ENCODE data around the gene BGLAP. TPM values are rescaled to one million over a fixed set of nuclear protein-coding genes. Genes with fewer than 3 reads are reported as not detected.

Gene BGLAP
- total and polyA plus RNA-seq, 2 of the 13 experiments (the other 11 are each of a cell fraction or from before 2014, with no cell fraction given) = 0.62 to 1.6 TPM

DNA sequence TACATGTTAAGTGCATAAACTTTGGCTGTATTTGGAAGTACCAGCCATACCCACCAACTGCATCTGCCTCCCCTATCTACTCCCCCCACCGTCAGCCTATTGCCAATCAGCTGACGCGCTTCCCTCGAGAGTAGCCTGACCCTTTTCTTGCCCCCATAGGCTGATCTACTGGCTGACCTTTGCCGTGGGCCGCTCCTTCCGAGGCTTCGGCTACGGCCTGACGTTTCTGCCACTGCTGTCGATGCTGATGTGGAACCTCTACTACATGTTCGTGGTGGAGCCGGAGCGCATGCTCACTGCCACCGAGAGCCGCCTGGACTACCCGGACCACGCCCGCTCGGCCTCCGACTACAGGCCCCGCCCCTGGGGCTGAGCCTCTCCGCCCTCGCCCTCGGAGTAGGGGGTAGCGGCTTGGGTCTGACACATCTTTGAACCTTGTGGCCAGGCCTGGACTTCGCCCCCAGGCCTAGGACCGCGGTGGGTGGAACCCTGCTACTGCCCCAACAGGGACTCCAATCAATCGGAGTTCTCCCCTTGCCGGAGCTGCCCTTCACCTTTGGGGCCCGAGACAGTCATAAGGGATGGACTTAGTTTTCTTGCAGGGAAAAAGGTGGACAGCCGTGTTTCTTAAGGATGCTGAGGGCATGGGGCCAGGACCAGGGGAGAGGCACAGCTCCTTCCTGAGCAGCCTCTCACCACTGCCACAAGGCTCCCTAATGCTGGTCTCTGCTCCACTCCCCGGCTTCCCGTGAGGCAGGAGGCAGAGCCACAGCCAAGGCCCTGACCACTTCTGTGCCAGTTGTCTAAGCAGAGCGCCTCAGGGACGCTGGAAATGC, 49.5 kb downstream of the BGLAP start (continued):
- TF ChIP-seq NPAS2 (CRISPR knock-in tag; IDR thresholded peaks at IDR 0.05; ENCODE audit: borderline replicate concordance) = no peak
- no peak for TF ChIP-seq SP2 (CRISPR knock-in tag; IDR thresholded peaks at IDR 0.05)
- TF ChIP-seq MAFG (CRISPR knock-in tag; IDR thresholded peaks at IDR 0.05) = no peak
- TF ChIP-seq SRY (CRISPR knock-in tag; IDR thresholded peaks at IDR 0.05) = peak; percentile 75
- peak; percentile 56 for TF ChIP-seq HDAC1 (CRISPR knock-in tag; IDR thresholded peaks at IDR 0.05)
- TF ChIP-seq ARID2 (CRISPR knock-in tag; IDR thresholded peaks at IDR 0.05; ENCODE audit: borderline replicate concordance) = no peak
- TF ChIP-seq, protein P1, sequence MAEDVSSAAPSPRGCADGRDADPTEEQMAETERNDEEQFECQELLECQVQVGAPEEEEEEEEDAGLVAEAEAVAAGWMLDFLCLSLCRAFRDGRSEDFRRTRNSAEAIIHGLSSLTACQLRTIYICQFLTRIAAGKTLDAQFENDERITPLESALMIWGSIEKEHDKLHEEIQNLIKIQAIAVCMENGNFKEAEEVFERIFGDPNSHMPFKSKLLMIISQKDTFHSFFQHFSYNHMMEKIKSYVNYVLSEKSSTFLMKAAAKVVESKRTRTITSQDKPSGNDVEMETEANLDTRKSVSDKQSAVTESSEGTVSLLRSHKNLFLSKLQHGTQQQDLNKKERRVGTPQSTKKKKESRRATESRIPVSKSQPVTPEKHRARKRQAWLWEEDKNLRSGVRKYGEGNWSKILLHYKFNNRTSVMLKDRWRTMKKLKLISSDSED (CRISPR knock-in tag; IDR thresholded peaks at IDR 0.05) = no peak
- no peak for TF ChIP-seq ZFYVE20 (CRISPR knock-in tag; IDR thresholded peaks at IDR 0.05; ENCODE audit: borderline replicate concordance, low read depth)
- no peak; the same call in 1 of the 2 replicates for TF ChIP-seq CEBPG (CRISPR knock-in tag; IDR thresholded peaks at IDR 0.05)
- TF ChIP-seq, protein P2, sequence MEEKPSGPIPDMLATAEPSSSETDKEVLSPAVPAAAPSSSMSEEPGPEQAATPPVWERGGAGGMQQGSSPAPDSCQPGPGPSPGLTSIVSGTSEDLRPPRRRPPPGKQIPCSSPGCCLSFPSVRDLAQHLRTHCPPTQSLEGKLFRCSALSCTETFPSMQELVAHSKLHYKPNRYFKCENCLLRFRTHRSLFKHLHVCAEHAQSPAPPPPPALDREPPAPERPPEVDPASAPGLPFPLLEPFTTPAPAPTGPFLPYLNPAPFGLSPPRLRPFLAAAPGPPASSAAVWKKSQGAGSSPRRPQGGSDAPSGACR (CRISPR knock-in tag; IDR thresholded peaks at IDR 0.05) = peak; percentile 50; the same call in 1 of the 2 replicates
- TF ChIP-seq ZBTB38 (CRISPR knock-in tag; IDR thresholded peaks at IDR 0.05) = peak; percentile 48; the same call in 1 of the 2 replicates
- no peak for TF ChIP-seq ARHGAP35 (CRISPR knock-in tag; IDR thresholded peaks at IDR 0.05; ENCODE audit: borderline replicate concordance)
- TF ChIP-seq HNRNPLL (IDR thresholded peaks at IDR 0.05; ENCODE audit: low read depth, low read length, poor library complexity, severe bottlenecking) = peak; percentile 56
- TF ChIP-seq KLF6 (CRISPR knock-in tag; IDR thresholded peaks at IDR 0.05) = peak; percentile 26; the same call in 1 of the 2 replicates
- no peak for TF ChIP-seq MBD4 (IDR thresholded peaks at IDR 0.05; ENCODE audit: borderline replicate concordance, low read length)
- TF ChIP-seq TBX2 (CRISPR knock-in tag; IDR thresholded peaks at IDR 0.05; ENCODE audit: borderline replicate concordance) = no peak; the same call in 1 of the 2 replicates
- TF ChIP-seq ZNF367 (CRISPR knock-in tag; IDR thresholded peaks at IDR 0.05; ENCODE audit: borderline replicate concordance) = no peak
- no peak for TF ChIP-seq SUZ12 (IDR thresholded peaks at IDR 0.05; ENCODE audit: low read depth, low read length)
- no peak for TF ChIP-seq ZNF879 (CRISPR knock-in tag; IDR thresholded peaks at IDR 0.05)
- TF ChIP-seq ZNF354B (CRISPR knock-in tag; IDR thresholded peaks at IDR 0.05) = no peak
- no peak for TF ChIP-seq ZKSCAN5 (CRISPR knock-in tag; IDR thresholded peaks at IDR 0.05)
- TF ChIP-seq ZNF619 (CRISPR knock-in tag; IDR thresholded peaks at IDR 0.05) = peak; percentile 17; the same call in 1 of the 2 replicates
- no peak for TF ChIP-seq PLRG1 (conservative IDR thresholded peaks at IDR 0.05)
- peak; percentile 95 for TF ChIP-seq HNF4G (IDR thresholded peaks at IDR 0.05; ENCODE audit: borderline replicate concordance, low read depth, low read length)
- peak; percentile 95 for TF ChIP-seq HNF4G (CRISPR knock-in tag; IDR thresholded peaks at IDR 0.05; ENCODE audit: borderline replicate concordance, low read depth)
- TF ChIP-seq FOXJ3 (CRISPR knock-in tag; IDR thresholded peaks at IDR 0.05; ENCODE audit: borderline replicate concordance) = peak; percentile 53; the same call in 1 of the 2 replicates
- no peak for TF ChIP-seq TEAD3 (CRISPR knock-in tag; optimal IDR thresholded peaks at IDR 0.05; ENCODE audit: borderline replicate concordance)
- TF ChIP-seq ZNF749 (CRISPR knock-in tag; IDR thresholded peaks at IDR 0.05; ENCODE audit: borderline replicate concordance) = peak; percentile 84; the same call in 1 of the 2 replicates
- no peak for TF ChIP-seq EZH2 (conservative IDR thresholded peaks at IDR 0.05; ENCODE audit: low read depth, low read length)
- 0 out of 2 replicates have a peak, but pooled peaks have one; percentile 43 for TF ChIP-seq SIX1 (CRISPR knock-in tag; IDR thresholded peaks at IDR 0.05; ENCODE audit: borderline replicate concordance)

All from HepG2 (cell line).